SIG-M5 treated with dmso at 0.1 percent for 504 hours (cell line): ENCODE measurements around the gene PPIL4.
A peak's percentile ranks its signal among the peaks of the same experiment; 100 is the strongest.

ENCODE experiments used
- DNase-seq: peaks from one replicate; lab custom pipeline; 2025; ENCODE audit not compliant: unreplicated experiment; lab: John Stamatoyannopoulos, UW

Gene PPIL4, protein sequence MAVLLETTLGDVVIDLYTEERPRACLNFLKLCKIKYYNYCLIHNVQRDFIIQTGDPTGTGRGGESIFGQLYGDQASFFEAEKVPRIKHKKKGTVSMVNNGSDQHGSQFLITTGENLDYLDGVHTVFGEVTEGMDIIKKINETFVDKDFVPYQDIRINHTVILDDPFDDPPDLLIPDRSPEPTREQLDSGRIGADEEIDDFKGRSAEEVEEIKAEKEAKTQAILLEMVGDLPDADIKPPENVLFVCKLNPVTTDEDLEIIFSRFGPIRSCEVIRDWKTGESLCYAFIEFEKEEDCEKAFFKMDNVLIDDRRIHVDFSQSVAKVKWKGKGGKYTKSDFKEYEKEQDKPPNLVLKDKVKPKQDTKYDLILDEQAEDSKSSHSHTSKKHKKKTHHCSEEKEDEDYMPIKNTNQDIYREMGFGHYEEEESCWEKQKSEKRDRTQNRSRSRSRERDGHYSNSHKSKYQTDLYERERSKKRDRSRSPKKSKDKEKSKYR

GRCh38 chr6:149545754-149546471, at the start of gene PPIL4:
Gene PPIL4 (minus strand): TSS chr6:149546043. CDS start chr6:149546005, 38 bp downstream.
- DNase-seq = peak; percentile 89

- DNase-seq = no peak
These were observed 47.6 kb upstream of the PPIL4 start for GRCh38 chr6:149593408-149593807.

DNA sequence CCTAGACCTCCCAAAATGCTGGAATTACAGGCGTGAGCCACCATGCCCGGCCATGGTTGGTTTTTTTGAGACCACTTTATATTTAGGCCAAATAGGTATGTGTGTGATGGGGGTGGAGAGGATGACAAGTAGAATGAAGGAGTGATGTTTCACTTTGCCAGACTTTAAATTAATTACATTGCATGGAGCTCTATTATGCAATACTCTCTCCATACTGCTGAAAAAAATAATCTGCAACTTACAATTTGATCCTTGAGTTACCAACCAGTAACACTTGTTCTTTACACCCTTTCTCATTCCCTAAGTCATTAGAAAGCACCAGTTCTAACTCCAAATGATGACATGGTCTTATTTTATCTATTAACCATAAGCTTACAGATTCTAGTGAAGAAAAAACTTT, 47.1 kb upstream of the PPIL4 start:
- DNase-seq = no peak

DNA sequence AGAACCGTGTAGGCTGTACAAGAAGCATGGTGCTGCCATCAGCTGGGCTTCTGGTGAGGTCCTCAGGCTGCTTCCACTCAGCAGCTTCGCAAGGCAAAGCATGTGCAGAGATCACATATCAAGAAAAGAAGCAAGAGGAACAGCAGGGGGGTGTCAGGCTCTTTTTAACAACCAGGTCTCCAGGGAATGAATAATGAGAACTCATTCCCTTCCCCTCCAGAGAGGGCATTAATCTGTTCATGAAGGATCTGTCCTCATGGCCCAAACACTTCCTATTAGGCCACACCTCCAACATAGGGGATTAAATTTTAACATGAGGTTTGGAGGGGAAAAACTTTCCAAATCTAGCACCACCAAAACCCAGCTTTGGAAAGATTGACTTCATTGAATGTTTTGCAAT, 40.3 kb upstream of the PPIL4 start:
- DNase-seq = no peak

DNA sequence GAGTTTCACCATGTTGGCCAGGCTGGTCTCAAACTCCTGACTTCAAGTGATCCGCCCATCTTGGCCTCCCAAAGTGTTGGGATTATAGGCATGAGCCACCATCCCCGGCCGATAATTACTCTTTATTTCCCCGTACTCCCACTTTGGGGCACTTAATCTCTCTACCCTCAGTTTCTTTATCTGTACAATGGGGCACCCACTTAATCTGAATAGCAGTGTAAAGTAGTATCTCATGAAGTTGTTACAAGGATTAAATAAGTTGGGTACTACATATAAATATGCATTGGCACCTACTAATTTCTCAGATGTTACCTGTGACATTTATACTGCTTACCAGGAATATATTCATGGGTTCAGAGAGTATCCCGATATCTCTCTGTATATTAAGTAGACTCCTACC, 35.5 kb upstream of the PPIL4 start:
- DNase-seq = no peak

DNA sequence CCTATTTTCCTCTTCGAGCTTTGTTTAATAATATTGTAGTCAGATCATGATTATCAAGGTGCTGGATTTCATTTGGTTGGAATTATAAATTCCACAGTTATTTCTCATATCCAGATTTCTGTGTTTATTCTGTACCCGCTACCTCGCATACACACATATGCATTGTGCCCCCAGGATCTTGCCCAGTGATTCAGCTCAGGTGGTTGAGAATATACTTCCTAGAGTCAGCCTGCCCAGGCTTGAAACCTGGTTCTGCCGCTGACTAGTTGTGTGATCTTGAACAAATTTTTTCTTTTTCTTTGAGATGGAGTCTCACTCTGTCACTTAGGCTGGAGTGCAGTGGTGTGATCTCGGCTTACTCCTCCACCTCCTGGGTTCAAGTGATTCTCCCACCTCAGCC, 35.0 kb upstream of the PPIL4 start:
- DNase-seq = no peak

DNA sequence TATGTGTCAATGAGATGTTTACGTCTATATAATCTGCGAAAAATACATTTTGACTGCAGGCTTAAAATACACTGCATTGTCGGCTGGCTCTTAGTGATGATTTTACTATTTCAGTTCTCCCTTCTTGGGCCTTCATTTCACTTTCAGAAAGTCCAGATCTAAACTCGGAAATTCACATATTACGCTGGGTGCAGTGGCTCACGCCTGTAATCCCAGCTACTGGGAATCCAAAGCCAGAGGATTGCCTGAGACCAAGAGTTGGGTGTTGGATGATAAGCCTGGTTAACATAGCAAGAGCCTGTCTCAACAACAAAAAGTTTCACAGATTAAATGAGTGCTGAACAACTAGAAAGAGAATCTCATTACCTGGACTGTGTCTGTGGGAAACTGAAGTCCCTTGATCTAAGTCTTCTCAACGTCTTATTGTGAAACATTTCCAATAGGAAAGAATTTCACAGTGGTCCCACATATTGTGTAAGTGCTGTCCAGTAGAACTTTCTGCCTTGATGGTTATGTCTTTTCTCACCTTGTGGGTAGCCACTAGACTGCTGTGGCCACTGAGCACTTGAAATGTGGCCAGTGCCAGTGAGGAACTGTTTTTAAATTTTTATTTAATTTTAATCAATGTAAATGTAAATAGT, 22.2 kb upstream of the PPIL4 start:
- DNase-seq = no peak

DNA sequence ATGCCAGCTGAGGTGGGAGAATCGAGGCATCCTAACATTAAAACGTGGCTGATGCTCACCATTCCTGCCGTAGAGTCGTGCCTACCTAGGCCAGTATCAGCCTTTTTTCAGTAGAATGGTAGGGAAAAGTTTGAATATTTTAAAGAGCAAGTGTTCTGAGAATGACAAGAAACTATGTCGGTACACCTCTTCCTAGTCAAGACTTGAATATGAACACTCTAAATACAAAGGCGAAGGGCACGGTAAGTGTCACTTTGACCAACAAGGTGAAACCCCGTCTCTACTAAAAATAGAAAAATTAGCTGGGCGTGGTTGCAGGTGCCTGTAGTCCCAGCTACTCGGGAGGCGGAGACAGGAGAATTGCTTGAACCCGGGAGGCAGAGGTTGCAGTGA, 21.3 kb upstream of the PPIL4 start:
- DNase-seq = no peak

GRCh38 chr6:149566410-149567193, 20.8 kb upstream of the PPIL4 start:
- DNase-seq = peak; percentile 29

DNA sequence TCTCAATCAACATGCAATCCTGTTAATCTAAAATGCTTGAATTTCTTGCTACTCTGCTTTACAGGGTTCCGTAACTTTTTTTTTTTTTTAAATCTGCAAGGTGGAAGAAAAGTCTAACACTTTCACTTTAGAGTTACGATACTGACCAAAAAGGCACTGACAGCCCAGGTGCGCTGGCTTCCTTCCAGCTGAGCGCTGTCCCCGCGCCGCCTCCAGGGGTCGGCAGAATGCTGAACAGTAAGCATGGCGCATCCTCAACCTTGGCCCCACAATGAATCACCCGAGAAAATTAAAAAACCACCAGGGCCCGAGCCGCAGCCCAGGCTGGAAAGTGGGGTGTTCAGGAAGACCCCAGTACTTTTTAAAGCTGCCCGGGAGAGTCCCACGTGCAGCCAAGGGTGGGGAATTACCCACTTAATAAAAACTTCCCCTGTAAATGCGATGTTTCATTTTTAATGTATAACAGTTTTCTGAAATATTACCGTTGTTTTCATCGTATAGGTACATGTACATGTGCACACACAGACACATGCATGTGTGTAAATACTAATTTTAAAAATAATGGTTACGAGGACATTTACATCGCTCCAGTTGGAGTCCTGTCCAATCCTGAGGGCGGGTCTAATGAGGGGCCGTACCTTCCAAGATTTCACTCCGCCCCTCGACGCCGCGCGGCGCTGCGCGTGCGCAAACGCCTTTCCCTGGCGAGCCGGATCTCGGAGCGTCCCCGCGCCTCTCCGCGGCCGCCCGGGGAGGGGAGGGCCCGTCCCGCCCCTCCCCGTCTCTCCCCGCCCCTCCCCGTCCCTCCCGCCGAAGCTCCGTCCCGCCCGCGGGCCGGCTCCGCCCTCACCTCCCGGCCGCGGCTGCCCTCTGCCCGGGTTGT, 19.9 kb upstream of the PPIL4 start, which contains the start of gene GINM1:
Gene GINM1 (plus strand): TSS at position 849 of the 883 bp plus-strand sequence. CDS start 40 bp downstream, outside the sequence.
- DNase-seq = peak; percentile 77

DNA sequence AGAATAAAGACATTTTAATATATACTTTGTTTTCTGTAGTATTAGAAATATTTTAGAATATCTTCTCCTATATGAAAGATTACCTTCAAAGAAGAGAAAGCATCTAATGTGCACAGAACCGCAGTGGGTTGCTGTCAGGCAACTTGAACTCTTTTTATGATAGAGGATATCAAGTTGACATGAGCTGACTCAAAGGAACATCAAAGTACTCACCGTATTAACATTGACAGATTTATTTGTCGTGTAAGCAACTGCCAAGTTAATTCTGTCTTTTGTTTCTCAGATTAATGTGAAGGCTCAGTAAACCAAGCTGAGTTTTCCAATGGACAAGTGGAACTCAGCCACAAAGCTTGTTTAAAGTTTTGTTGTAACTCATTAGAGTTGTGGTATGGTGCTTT, 18.1 kb upstream of the PPIL4 start:
- DNase-seq = no peak

- DNase-seq = no peak
These were observed 17.5 kb upstream of the PPIL4 start for GRCh38 chr6:149563203-149563927.

DNA sequence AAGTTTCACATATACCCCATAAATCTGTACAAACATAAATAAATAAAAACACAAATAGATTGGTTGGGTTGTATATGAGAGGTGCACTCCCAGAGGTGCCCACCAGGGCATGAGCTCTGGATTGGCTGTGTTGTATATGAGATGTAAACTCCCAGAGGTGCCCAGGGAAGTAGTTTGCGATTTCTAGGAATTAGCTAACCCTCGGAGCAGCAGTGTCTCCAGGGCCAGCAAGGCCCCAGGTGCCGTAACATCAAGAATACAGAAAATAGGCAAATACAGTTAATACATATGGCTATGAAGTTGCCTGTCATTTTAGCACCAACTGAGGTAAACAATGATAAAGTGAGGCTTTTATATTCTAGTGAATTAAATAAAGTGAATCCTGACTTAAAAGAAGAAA, 14.9 kb upstream of the PPIL4 start:
- DNase-seq = no peak

GRCh38 chr6:149559389-149559788, 13.5 kb upstream of the PPIL4 start:
- no peak for DNase-seq

DNA sequence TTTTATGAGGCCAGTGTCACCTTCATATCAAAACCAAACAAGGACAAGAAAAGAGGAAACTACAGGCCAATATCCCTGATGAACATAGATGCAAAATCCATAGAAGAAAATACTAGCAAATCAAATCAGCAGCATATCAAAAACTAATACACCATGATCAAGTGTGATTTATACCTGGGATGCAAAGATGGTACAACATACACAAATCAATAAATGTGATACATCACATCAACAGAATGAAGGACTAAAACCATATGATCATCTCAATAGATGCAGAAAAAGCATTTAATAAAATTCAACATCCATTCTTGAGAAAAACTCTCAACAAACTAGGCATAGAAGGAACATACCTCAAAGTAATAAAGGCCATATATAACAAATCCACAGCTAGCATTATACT, 12.2 kb upstream of the PPIL4 start:
- DNase-seq = no peak

DNA sequence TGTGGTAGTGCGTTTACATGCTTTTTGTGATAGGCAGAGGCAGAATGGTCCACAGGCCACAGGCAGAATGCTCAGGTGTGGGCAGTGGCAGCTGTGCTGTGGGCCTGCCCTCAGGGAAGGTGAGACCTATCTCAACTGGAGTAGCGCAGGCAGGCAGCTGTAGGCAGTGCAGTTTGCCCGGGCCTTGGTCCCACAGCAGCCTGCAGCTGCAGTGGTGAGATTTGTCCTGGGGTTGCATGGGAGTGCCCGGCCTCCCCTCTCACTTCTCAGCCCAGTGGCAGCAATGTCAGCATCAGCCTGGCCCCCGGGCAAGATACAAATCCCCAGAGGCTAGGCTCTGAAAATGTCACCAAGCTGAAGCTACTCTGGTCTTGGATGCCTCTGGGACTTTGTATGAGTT, 6.1 kb upstream of the PPIL4 start:
- DNase-seq = no peak

- peak; percentile 73 for DNase-seq
These were observed 537 bp downstream of the PPIL4 start for GRCh38 chr6:149545258-149545753.

- no peak for DNase-seq
These were observed 1.1 kb downstream of the PPIL4 start for GRCh38 chr6:149544646-149545257.

GRCh38 chr6:149541139-149541538, 4.7 kb downstream of the PPIL4 start:
- no peak for DNase-seq
